HEK293 (cell line): ENCODE data around the gene FOXN1.

Source experiments
- CTCF ChIA-PET: fragments of 350-600 bp; formaldehyde crosslinking; extraction: SDS; loops from one replicate; lab custom pipeline; 2021; ENCODE audit warnings: antibody characterized with exemption; lab: Yijun Ruan, JAX
- POLR2A ChIA-PET: fragments of 300-600 bp; formaldehyde crosslinking; extraction: SDS; loops from one replicate; lab custom pipeline; 2020; ENCODE audit warnings: antibody characterized with exemption, inconsistent platforms; lab: Yijun Ruan, JAX
- H3K27ac ChIP-seq: fragments of 200-500 bp; sonication (Bioruptor generic); 2 replicates; pipeline ENCODE4 v1.5.1; 2014; ENCODE audit warnings: low read depth, low read length, control low read depth, inconsistent platforms; ENCODE audit errors: extremely low read depth
- H3K36me3 ChIP-seq, 2 experiments: fragments of 200-500 bp in 1 of 2; sonication (Bioruptor generic) in 1 of 2; 1 replicate in 1 of 2; 2 replicates in 1 of 2; pipeline ENCODE4 v1.5.1; 2014 to 2017; ENCODE audit warnings: inconsistent platforms in 2 of 2, low read length in 2 of 2; ENCODE audit not compliant: control insufficient read depth in 2 of 2, insufficient read depth in 1 of 2
- H3K4me1 ChIP-seq: fragments of 200-500 bp; sonication (Bioruptor generic); 2 replicates; pipeline ENCODE4 v1.5.1; 2014; ENCODE audit warnings: mild to moderate bottlenecking, low read length, inconsistent platforms; ENCODE audit not compliant: control insufficient read depth, insufficient read depth
- H3K4me3 ChIP-seq: 2 replicates; pipeline ENCODE4 v1.5.1; 2011; ENCODE audit warnings: low read depth, mild to moderate bottlenecking, control low read depth, low read length, moderate library complexity
- H3K9me3 ChIP-seq: fragments of 200-500 bp; sonication (Bioruptor generic); 2 replicates; pipeline ENCODE4 v1.5.1; 2014; ENCODE audit warnings: low read depth, low read length, inconsistent platforms; ENCODE audit not compliant: control insufficient read depth, insufficient read depth
- HIC1 ChIP-seq: fragments of 450-650 bp; formaldehyde crosslinking; IDR thresholded peaks from 2 replicates; pipeline ENCODE4 v1.5.1; 2016; ENCODE audit warnings: missing biosample characterization, missing genetic modification characterization
- REST ChIP-seq: fragments of 450-650 bp; formaldehyde crosslinking; IDR thresholded peaks from 2 replicates; pipeline ENCODE4 v1.5.1; 2016; ENCODE audit warnings: missing biosample characterization, missing genetic modification characterization
- SCRT2 ChIP-seq: fragments of 450-650 bp; formaldehyde crosslinking; IDR thresholded peaks from 2 replicates; pipeline ENCODE4 v1.5.1; 2016; ENCODE audit warnings: missing biosample characterization, missing genetic modification characterization
- YY1 ChIP-seq: fragments of 450-650 bp; formaldehyde crosslinking; IDR thresholded peaks from 2 replicates; pipeline ENCODE4 v1.5.1; 2018; ENCODE audit warnings: missing biosample characterization, missing genetic modification characterization
- ZBTB17 ChIP-seq: fragments of 450-650 bp; formaldehyde crosslinking; IDR thresholded peaks from 2 replicates; pipeline ENCODE4 v1.5.1; 2016; ENCODE audit warnings: missing biosample characterization, missing genetic modification characterization
- ZFP3 ChIP-seq: fragments of 450-650 bp; formaldehyde crosslinking; IDR thresholded peaks from 2 replicates; pipeline ENCODE4 v1.5.1; 2016; ENCODE audit warnings: low read depth, missing biosample characterization, missing genetic modification characterization
- ZNF10 ChIP-seq: fragments of 450-650 bp; formaldehyde crosslinking; IDR thresholded peaks from 2 replicates; pipeline ENCODE4 v1.5.1; 2017; ENCODE audit warnings: missing biosample characterization, missing genetic modification characterization
- ZNF274 ChIP-seq, 2 experiments: fragments of 200-500 bp in 1 of 2; fragments of 450-650 bp in 1 of 2; sonication (Bioruptor generic) in 1 of 2; formaldehyde crosslinking in 1 of 2; IDR thresholded peaks; 2 replicates each; pipeline versions ENCODE4 v1.5.1 to v1.6.1; 2014 to 2016; ENCODE audit warnings: borderline replicate concordance in 1 of 2, inconsistent platforms in 1 of 2, low read length in 1 of 2, missing biosample characterization in 1 of 2, missing genetic modification characterization in 1 of 2
- ZNF335 ChIP-seq: fragments of 450-650 bp; formaldehyde crosslinking; conservative IDR thresholded peaks from 2 replicates; pipeline ENCODE4 v1.5.1; 2016; ENCODE audit warnings: missing biosample characterization, missing genetic modification characterization
- ZNF433 ChIP-seq: fragments of 450-650 bp; formaldehyde crosslinking; IDR thresholded peaks from 2 replicates; pipeline ENCODE4 v1.5.1; 2016; ENCODE audit warnings: missing biosample characterization, missing genetic modification characterization, low read depth
- ZNF600 ChIP-seq: fragments of 450-650 bp; formaldehyde crosslinking; IDR thresholded peaks from 2 replicates; pipeline ENCODE4 v1.5.1; 2016; ENCODE audit warnings: missing biosample characterization, missing genetic modification characterization
- ZNF670 ChIP-seq: fragments of 450-650 bp; formaldehyde crosslinking; IDR thresholded peaks from 2 replicates; pipeline ENCODE4 v1.5.1; 2016; ENCODE audit warnings: missing biosample characterization, missing genetic modification characterization, low read depth

The FOXN1 gene

GRCh38 chr17:28470266-28470913 is 35.8 kb upstream of the FOXN1 start:
- peaks cover 3% of the 10 kb centered on the region; the same call in 1 of the 2 replicates for H3K4me1 ChIP-seq
- no peaks in the 10 kb centered on the region for H3K36me3 ChIP-seq
- no peaks in the 10 kb centered on the region for H3K9me3 ChIP-seq
- ChIA-PET CTCF (interaction anchor here (1.1 kb wide), 1 partner anchor 54 kb away, joined by 4 read pairs; no protein-coding TSS in a partner anchor), POLR2A (no interaction called here)
- no peak overlapping the region for H3K27ac ChIP-seq
- H3K4me3 ChIP-seq: no peak overlapping the region
- TF ChIP-seq ZFP3 (no peak), ZNF274 (IDR thresholded peaks at IDR 0.05; ENCODE audit: low read length) (no peak), ZNF274 (tag by site-specific recombination; IDR thresholded peaks at IDR 0.05; ENCODE audit: borderline replicate concordance) (no peak), ZNF433 (tag by site-specific recombination) (no peak), ZNF670 (tag by site-specific recombination) (no peak), SCRT2 (tag by site-specific recombination) (no peak)
- TF ChIP-seq, all 188 proteins: peak for 0

GRCh38 chr17:28470914-28471366 is 35.2 kb upstream of the FOXN1 start:
- Histone ChIP-seq H3K4me3 (no peak overlapping the region), H3K9me3 (no peaks in the 10 kb centered on the region), H3K27ac (no peak overlapping the region), H3K36me3 (no peaks in the 10 kb centered on the region), H3K4me1 (peaks cover 5% of the 10 kb centered on the region; the same call in 1 of the 2 replicates)
- TF ChIP-seq ZNF335 (tag by site-specific recombination): peak; percentile 37; the same call in 1 of the 2 replicates
- no peak for TF ChIP-seq ZNF274 (IDR thresholded peaks at IDR 0.05; ENCODE audit: low read length)
- TF ChIP-seq ZNF274 (tag by site-specific recombination; IDR thresholded peaks at IDR 0.05; ENCODE audit: borderline replicate concordance): no peak
- TF ChIP-seq ZBTB17 (tag by site-specific recombination): peak; percentile 76
- ChIA-PET POLR2A (no interaction called here), CTCF (interaction anchor here (0.6 kb wide), 2 partner anchors 9 to 33 kb away, joined by 3 to 6 read pairs; no protein-coding TSS in a partner anchor)

GRCh38 chr17:28471531-28472342 is 34.4 kb upstream of the FOXN1 start:
- H3K36me3 ChIP-seq: no peaks in the 10 kb centered on the region
- peak; percentile 26; the same call in 1 of the 2 replicates for TF ChIP-seq ZNF335 (tag by site-specific recombination)
- no peak for TF ChIP-seq ZNF10 (tag by site-specific recombination)
- no peak for TF ChIP-seq HIC1 (tag by site-specific recombination)
- no peak for TF ChIP-seq ZNF600 (tag by site-specific recombination)
- no peak for TF ChIP-seq YY1 (tag by site-specific recombination)
- no peak for TF ChIP-seq REST (tag by site-specific recombination)
- H3K4me3 ChIP-seq: no peak overlapping the region
- H3K4me1 ChIP-seq: peaks cover 4% of the 10 kb centered on the region; the same call in 1 of the 2 replicates
- ChIA-PET POLR2A (no interaction called here), CTCF (interaction anchor here (0.6 to 0.7 kb wide), 3 partner anchors 10 to 33 kb away, joined by 3 to 6 read pairs (median 3); no protein-coding TSS in a partner anchor)
- H3K27ac ChIP-seq: no peak overlapping the region
- no peaks in the 10 kb centered on the region for H3K9me3 ChIP-seq
